Stimulated activated naive CD4-positive, alpha-beta T cell treated with Interleukin-2 at 50 U/mL for 16 hours (primary cell): Measurements from ENCODE around the gene IL2RG.

Experiments
- DNase-seq: peaks from one replicate; lab custom pipeline; 2025; lab: John Stamatoyannopoulos, UW

IL2RG gene

DNA sequence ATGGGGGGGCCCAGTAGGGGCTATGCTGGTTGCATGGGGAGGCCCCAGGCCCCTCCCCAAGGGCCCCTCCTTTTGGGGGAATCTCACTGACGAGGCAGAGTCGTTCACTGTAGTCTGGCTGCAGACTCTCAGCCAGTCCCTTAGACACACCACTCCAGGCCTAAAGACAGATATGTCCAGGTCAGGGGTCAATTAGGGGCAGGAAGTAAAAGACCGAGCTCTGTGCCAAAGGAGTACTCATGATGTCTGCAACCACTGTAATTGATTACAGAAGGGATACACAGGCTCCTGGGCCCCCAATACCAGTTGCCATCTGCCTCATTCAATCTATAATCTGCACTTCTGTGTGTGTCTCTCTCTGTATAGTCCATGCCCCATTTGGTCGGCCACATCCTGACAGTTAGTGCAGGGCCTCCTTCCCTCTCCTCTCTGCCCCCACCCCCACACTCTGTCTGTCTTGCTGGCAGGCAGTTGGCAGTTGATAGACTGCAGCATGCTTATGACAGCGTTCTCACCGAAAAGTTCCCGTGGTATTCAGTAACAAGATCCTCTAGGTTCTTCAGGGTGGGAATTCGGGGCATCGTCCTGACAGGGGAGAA is 3.5 kb downstream of the IL2RG start:
- DNase-seq = peak; percentile 16

DNA sequence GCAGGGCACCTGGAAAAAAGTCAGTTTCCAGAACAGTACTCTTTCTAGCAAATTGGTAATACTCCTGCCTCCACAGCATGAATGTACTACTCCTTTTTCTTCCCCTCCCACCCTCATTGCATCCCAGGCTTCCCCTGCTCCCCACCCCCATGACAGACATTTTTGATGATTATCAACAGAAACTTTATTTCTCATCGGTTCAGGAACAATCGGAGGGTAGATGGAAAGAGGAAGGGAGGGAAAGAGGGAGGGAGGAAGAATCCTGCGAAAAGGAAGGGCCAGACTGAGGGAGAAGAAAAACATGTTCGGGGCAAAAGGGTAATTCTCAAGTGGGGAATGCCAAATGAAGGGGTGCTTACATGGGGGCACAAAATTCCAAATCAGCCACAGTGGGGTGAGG is 4.1 kb downstream of the IL2RG start:
- no peak for DNase-seq

DNA sequence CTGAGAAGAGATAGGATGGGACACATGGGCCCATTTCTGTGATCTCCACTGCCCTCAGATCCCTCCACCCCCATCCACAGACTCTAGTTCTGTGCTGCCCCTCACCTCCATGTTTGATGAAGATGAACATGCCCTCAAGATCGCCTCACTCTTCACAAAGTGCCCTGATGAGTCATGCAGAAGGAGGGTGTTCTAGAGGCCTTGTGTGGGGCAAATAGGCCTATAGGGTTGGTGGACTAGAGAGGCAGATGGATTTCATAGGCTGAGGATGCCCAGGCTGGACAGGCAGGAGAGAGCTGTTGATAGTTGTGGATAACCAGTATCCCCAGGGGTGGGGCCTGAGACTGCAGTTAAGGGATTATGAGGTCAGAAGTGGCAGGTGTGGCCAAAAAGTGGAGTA is 5.0 kb downstream of the IL2RG start, which contains the start of gene CXorf65:
Gene CXorf65 (minus strand): TSS at position 314 of the 400 bp plus-strand sequence. CDS start 184 bp downstream, at position 130.
- no peak for DNase-seq

DNA sequence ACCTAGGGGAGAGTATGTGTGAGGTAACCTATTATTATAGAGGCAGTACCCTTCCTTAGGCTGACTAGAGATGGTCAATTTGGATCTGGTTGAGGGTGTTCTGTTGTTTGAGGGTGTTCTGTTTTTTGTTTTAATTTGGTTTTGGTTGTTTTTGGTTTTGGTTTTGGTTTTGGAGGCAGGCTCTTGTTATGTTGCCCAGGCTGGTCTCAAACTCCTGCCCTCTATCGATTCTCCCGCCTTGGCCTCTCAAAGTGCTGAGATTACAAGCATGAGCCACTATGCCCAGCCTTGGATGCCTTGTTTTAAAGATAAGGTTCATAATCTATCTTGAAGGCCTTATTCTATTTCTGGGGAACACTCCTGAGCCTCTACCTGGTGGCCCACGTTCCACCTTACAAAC is 5.7 kb downstream of the IL2RG start:
- no peak for DNase-seq

DNA sequence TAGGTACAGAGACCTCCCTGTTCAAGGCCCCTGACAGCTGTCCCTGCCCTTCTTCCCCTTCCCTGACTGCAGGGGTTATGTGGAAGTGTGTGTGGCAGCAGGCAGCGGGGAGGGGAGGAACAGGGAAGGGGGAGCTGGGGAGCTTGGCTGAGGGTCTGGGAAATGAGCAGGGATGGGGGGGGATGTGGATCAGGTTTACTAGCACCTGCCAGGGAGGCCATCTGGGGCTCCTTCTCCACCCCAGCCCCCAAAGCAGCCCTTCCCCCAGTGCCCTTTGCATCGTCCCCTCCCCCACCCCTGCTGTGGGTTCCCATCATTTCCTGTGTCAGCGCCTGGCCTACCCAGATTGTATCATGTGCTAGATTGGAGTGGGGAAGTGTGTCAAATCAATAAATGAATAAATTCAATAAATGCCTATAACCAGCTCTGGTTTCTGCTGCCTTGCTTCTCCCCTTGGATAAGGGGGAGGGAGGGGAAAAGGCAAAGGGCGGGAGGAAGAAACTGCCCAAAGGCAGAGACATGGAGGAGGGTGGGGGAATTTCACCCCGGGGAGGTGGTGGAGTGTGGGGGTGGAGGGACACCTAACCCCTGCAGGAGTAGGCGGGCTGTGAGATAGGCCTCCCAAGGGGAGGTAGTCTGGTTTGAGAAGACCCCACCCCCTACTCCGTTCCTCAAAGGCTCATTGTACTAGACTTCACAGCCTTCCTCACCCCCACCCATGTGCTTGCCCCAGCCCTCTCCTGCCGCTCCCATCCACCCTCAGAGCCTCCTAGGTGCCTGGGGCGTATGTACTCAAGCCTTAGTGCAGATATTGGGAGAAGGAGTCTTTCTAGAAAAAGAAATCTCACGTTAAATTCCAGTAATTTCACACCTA is 8.0 kb downstream of the IL2RG start:
- DNase-seq = peak; percentile 30

DNA sequence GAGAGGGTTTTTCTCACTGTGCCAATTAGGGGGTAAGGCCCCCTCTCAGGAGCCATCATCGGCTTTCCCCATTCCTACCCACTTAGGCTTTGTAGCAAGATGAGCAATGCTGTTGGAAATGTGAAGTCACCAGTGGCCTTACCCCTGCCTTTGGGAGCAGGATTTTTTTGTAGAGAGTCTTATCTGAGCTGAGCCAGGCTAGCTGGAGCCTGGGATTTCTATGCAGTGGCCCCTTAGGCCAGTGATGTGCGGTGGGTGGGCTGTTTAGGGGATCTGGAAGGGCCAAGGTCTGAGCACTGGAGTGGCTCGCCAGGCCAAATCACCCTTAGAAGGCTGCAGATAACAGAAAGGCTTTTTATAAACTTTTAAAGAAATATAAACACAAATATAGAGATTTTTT is 9.1 kb downstream of the IL2RG start:
- DNase-seq = no peak

DNA sequence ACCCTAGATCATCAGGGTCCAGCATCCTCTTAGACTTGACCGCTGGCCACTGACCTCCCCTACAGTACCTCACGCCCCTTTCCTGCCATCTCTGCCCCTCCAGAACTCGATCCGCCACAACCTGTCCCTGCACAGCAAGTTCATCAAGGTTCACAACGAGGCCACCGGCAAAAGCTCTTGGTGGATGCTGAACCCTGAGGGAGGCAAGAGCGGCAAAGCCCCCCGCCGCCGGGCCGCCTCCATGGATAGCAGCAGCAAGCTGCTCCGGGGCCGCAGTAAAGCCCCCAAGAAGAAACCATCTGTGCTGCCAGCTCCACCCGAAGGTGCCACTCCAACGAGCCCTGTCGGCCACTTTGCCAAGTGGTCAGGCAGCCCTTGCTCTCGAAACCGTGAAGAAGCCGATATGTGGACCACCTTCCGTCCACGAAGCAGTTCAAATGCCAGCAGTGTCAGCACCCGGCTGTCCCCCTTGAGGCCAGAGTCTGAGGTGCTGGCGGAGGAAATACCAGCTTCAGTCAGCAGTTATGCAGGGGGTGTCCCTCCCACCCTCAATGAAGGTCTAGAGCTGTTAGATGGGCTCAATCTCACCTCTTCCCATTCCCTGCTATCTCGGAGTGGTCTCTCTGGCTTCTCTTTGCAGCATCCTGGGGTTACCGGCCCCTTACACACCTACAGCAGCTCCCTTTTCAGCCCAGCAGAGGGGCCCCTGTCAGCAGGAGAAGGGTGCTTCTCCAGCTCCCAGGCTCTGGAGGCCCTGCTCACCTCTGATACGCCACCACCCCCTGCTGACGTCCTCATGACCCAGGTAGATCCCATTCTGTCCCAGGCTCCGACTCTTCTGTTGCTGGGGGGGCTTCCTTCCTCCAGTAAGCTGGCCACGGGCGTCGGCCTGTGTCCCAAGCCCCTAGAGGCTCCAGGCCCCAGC is 10.5 kb downstream of the IL2RG start:
- no peak for DNase-seq

DNA sequence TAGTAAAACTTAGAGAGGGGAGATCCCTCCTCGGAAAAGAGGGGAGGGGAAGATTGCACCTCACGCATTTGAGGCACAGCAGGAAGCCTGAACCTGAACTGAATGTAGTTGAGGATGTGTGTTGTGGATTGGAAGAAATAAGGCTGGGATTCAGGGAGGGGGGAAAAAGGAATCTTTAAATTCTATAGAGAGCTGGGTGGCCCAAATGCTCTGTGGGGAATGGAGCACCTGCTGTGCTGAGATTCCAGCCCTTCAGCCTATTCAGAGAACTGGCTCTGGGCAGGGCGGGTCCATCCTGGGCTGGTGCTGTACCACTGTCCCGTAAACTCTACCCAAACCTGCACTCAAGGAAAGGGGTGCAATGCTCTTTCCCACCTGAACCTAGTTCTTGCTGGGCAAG is 11.6 kb downstream of the IL2RG start:
- DNase-seq = no peak

DNA sequence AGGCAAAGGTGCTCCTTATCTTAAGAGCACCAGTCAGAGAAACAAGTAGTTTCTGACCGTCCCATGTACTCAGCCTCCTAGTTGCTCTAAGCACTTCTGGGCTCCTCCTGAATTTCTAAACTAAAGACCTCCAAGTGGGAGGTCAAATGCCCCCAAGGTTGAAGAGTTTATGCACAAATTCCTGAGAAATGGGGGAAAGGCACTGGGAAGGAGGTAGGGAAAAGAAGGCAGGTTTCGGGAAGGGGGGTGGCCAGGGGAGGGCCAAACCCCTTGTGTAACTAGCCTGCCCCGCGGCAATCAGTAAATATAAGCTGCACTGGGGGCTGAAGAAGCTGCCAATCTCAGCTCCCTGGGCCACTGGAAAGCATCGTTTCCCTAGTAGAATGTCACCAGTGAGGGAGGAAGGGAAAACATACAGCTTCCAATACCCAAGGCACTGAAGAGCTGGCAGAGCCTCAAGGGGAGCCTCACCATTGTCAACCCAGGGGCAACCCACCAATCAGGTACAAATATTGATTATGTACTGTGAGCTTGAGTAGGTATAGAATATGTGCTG is 12.3 kb downstream of the IL2RG start:
- DNase-seq = no peak

DNA sequence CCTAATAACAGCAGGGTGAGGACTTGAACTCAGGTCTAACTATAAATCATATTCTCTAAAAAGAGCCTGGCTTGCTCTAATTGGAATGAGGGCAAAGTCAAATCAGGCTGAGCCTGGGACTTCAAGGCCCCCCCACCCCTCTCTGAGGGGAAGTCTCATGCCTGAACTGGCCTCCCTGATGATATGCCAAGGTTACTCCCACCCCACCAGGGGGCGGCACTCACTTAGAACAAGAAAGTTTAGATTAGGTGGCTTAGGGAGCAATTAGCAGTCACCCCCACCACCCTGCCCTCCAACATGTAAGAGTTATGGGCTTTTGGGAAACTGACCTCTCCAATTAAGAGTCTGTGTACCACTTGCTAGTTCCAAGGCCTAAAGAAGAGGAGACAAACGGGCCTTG is 13.1 kb downstream of the IL2RG start:
- peak; percentile 69 for DNase-seq

DNA sequence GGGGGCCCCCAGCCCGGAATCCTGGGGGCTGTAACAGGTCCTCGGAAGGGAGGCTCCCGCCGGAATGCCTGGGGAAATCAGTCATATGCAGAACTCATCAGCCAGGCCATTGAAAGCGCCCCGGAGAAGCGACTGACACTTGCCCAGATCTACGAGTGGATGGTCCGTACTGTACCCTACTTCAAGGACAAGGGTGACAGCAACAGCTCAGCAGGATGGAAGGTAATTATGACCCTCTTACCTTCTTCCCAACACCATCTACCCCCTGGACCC is 14.7 kb downstream of the IL2RG start:
- DNase-seq = no peak

DNA sequence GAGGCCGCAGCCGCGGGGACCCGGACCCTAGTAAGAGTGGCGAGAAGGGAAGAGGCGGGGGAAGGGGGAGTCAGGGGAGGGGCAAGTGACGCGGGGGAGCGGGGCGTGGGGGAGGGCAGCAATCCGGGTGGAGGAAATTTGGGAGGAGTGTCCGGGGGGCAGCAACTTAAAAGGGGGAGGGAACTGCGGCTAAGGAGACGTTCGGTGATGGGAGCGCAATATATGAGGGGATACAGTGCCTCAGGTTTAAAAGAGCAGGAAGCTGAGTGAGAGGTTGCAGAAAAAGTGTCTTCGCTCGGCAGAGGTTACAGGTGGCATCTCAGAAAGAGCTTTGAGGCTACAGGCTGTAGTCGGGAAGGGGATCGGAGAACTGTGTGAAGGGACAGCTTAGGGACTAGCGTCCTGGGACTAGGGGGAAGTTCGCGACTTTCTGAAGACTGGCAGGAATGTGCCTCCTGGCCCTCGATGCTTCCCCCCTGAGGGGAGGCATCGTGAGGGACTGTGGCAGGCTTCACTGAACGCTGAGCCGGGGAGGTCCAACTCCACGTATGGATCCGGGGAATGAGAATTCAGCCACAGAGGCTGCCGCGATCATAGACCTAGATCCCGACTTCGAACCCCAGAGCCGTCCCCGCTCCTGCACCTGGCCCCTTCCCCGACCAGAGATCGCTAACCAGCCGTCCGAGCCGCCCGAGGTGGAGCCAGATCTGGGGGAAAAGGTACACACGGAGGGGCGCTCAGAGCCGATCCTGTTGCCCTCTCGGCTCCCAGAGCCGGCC is 15.2 kb downstream of the IL2RG start:
- DNase-seq = no peak

DNA sequence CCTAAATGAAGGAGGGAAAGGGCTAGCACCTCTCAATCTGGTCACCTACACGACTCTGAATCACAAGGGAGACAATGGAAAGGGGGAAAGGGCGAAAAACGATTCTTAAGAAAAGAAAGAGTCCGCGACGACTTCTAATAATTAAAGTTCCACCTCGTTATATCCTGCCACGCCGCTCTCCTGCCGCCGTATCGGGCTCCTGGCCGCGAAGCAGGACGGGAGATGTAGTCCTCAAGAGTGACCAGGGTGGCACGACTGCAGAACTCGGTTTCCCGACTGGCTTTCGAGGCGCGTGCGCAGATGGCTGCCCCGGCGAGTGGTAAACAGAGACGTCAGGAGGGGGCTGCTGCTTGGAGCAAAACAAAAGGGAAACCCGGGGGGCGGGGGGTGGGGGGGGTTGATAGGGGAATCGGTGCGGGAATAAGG is 15.8 kb downstream of the IL2RG start, which contains the start of gene FOXO4:
Gene FOXO4 (plus strand): TSS at position 297 of the 426 bp plus-strand sequence. CDS start 678 bp downstream, outside the sequence.
- peak; percentile 85 for DNase-seq

DNA sequence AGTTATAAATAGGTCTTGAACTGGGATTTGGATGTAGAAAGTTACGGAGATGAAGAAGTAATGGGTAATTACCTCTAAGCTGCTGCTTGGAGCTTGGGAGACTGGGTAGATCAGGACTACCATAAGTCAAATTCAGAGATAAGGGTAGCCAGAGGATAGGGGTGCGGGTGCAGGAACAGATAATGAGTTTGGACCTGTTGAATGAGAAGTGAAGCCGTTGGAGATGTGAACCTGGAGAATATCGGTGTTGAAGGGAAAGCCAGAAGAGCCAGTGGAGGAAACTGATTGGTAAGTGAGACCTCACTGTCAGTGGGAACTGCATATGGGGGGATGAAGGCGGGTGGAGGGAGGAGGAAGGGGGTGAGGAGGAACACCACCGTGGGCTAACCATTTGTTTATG is 16.3 kb downstream of the IL2RG start:
- DNase-seq = no peak

DNA sequence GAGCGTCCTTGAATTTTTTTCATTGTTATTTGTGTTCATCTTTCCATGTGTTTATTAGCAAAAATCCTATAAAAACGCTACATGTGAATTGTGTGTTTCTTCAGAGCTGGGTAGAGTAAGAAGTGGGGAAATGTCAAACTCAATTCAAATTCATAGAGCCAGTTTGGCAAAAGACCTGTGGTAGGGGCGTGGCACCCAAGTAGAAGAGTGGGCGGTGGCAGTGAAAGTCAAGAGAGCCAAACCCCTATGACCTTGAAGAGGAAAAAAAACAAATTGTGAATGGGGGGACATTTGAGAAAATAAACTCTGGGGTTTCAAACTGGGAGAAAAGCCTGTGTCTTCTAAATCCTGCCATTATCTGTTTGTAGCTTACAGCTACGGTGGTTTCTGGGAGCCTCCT is 20.1 kb downstream of the IL2RG start:
- no peak for DNase-seq

DNA sequence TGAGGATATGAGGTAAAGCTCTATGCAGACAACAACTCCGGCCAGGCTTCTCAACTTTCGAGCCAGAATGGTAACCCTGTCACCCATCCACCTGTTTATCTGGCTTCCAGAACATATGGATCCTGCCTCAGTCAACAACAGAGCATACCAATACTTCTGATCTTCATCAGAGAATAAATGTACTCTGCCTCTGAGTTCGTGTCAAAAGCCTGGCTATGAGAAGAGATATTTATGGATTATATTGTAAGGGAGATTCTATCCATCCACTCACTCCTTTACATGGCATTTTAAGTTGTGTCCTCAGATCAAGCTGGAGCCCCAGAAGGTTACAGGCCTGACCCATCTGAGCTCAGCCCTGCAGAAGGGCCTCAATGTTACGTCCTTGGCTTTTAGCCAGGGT is 25.5 kb downstream of the IL2RG start:
- DNase-seq = no peak

DNA sequence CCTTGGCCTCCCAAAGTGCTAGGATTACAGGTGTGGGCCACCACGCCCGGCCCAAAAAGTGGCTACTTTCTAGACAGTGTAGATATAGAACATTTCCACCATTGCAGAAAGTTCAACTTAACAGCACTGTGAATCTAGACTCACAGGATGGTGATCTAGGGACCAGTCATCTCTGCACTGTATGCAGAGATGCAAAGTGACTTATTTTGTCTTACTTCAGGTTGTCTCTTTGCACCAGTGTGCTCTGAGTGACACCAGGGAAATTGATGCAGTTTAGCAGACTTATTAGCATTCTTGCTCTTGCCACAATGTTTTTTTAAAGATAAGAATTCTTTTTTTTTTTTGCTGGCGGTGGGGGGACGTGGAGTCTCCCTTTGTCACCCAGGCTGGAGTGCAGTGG is 28.6 kb downstream of the IL2RG start:
- DNase-seq = no peak

DNA sequence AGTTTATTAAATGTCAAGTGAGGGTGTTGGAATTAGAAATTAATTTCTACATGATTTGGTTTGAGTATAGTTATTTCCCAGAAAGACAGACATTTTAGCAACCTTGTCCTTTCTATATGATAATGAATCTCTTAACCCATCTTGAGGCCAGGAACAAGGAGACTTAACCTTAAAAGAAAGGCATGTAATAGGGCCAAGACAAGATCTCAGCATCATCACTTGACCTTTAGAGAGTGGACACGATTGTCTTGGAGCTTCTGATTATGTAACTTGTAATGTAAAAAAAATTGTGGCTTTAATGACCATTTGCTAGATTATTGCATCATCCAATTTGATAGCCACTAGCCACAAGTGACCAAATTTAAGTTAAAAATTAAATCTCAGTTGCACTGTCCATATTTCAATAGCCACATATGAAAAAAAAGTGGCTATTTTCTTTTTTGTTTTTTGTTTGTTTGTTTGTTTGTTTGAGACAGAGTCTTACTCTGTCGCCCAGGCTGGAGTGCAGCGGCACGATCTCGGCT is 29.2 kb downstream of the IL2RG start:
- no peak for DNase-seq

DNA sequence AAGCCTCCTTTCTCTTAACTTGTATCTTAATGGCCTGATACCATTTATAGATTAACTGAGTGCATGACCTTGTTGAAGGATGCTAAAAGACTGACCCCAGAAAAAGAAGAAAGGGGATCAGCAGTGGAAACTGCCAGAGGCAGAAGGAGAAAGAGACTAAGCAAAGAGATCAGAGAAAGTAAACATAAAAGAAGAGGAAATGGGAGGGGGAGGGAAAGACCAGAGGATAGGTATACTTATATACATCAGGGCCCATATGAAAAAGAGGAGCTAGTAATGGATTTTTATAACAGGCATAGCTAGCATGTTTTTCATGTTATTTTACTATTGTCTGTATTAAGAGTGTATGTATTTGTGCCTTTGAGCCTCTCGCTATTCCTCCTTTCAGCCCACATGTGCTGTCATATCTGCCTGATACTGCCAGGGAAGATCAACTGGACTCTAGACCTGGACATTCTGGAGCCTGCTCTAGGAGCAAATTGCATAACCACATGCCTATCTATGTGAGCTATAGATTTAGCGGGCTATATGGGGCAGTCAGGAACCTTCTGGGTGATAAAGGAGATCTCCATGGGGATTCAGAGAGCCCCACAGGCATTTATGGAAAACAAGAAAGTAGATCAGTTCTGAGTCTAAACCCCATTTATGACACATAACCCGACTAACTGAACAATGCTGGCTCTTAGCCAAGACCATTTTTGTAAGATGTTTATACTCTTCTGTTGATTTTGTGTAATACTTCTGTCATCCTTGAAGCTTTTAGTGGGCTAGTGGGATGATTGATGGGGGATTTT is 29.9 kb downstream of the IL2RG start:
- no peak for DNase-seq

DNA sequence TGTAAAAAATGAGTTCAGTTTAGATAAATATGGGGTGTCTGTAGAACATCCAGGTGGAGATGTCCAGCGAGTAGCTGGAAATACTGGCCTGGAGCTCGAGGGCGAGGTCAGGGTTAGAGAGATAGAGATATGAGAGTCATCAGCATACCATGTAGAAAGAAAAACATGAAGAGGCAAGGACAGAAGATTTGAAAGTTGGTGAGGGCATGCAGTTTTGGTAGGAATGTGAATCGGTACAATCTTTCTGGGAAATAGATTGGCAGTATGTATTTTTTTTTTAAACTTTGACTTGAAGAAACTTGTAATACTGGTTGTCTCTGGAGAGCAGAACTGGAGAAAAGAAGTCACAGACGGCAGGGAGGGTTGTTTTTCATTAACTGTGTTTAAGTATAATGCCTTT is 40.8 kb downstream of the IL2RG start:
- DNase-seq = no peak
